Upper lobe of left lung (tissue), 4 donors: ENCODE measurements around the gene ZNF283.

Experiments used
- CTCF ChIP-seq, 6 experiments: fragments of 450-650 bp in 4 of 6; fragments of 200-600 bp in 2 of 6; sonication (generic) in 2 of 6; IDR thresholded peaks; one replicate each; pipeline ENCODE4 v1.5.1; 2016 to 2019; ENCODE audit warnings: antibody characterized with exemption in 6 of 6
- POLR2A ChIP-seq, 4 donors: fragments of 450-650 bp; IDR thresholded peaks; one replicate each; pipeline ENCODE4 v1.5.1; 2016 to 2017; ENCODE audit warnings: antibody characterized with exemption in 4 of 4, mild to moderate bottlenecking in 2 of 4

GRCh38 chr19:43872547-43873336 lies 45.6 kb downstream of the ZNF283 start:
- TF ChIP-seq CTCF (IDR thresholded peaks at IDR 0.05) = no peak
- TF ChIP-seq POLR2A (IDR thresholded peaks at IDR 0.05) = no peak
